PC-3 (cell line): ENCODE results near the gene STXBP1. TPM values are rescaled to one million over a fixed set of nuclear protein-coding genes. Genes with fewer than 3 reads are reported as not detected.

ENCODE experiments used
- ATAC-seq: fragments of 200-7000 bp; cut with Tn5 transposase; 2 replicates; pipeline ENCODE4 v1.9.1; 2020; ENCODE audit warnings: mild to moderate bottlenecking, moderate library complexity
- BruUV-seq: library from RNA; stranded (reverse); fragments of 400-500 nt; replicated peaks from 2 replicates; lab custom pipeline; 2021; lab: Mats Ljungman, UMichigan
- CTCF ChIA-PET: fragments of 300-600 bp; sonication (Branson Sonifier 250); formaldehyde crosslinking; loops from one replicate; lab custom pipeline; 2022; ENCODE audit warnings: antibody characterized with exemption; lab: Charles Lee
- POLR2A ChIA-PET: fragments of 300-600 bp; sonication (Branson Sonifier 250); formaldehyde crosslinking; loops from one replicate; lab custom pipeline; 2022; ENCODE audit warnings: antibody characterized with exemption; ENCODE audit not compliant: unreplicated experiment; lab: Charles Lee
- DNase-seq: peaks from one replicate; pipeline ENCODE4 v3.0.0-alpha.2; 2015
- H2AFZ ChIP-seq: fragments of 300-600 bp; sonication (generic); 2 replicates; pipeline ENCODE4 v1.6.0; 2016; ENCODE audit warnings: antibody characterized with exemption, low read length
- H3F3A ChIP-seq: fragments of 300-600 bp; sonication (generic); one replicate; pipeline ENCODE4 v1.6.0; 2017; ENCODE audit warnings: antibody characterized with exemption, low read length, control low read depth, mild to moderate bottlenecking; ENCODE audit not compliant: unreplicated experiment
- H3K27ac ChIP-seq: fragments of 300-600 bp; sonication (generic); 2 replicates; pipeline ENCODE4 v1.5.1; 2016; ENCODE audit warnings: mild to moderate bottlenecking, low read length
- H3K27me3 ChIP-seq: fragments of 300-600 bp; sonication (generic); 2 replicates; pipeline ENCODE4 v1.6.1; 2016; ENCODE audit warnings: low read length, mixed read lengths
- H3K36me3 ChIP-seq: fragments of 300-600 bp; sonication (generic); 2 replicates; pipeline ENCODE4 v1.6.1; 2016; ENCODE audit warnings: low read depth, mixed run types, low read length, mixed read lengths
- H3K4me1 ChIP-seq: fragments of 300-600 bp; sonication (generic); 2 replicates; pipeline ENCODE4 v1.5.1; 2016; ENCODE audit warnings: low read length; ENCODE audit not compliant: insufficient read depth
- H3K4me2 ChIP-seq: fragments of 300-600 bp; sonication (generic); 2 replicates; pipeline ENCODE4 v1.6.0; 2016; ENCODE audit warnings: low read length
- H3K4me3 ChIP-seq: fragments of 300-600 bp; sonication (generic); 2 replicates; pipeline ENCODE4 v1.5.1; 2016; ENCODE audit warnings: mild to moderate bottlenecking, low read length, mixed read lengths
- H3K79me2 ChIP-seq: fragments of 300-600 bp; sonication (generic); 2 replicates; pipeline ENCODE4 v1.6.1; 2017; ENCODE audit warnings: low read length, mixed read lengths
- H3K9ac ChIP-seq: fragments of 300-600 bp; sonication (generic); 2 replicates; pipeline ENCODE4 v1.6.0; 2016; ENCODE audit warnings: mild to moderate bottlenecking, low read length
- H3K9me2 ChIP-seq: fragments of 300-600 bp; sonication (generic); replicated peaks from 2 replicates; pipeline ENCODE4 v1.6.1; 2016; ENCODE audit warnings: mixed run types, low read length, mixed read lengths
- H3K9me3 ChIP-seq: fragments of 300-600 bp; sonication (generic); 2 replicates; pipeline ENCODE4 v1.6.1; 2016; ENCODE audit warnings: low read length, mixed read lengths
- H4K20me1 ChIP-seq: fragments of 300-600 bp; sonication (generic); 2 replicates; pipeline ENCODE4 v1.6.1; 2016; ENCODE audit warnings: low read length, mixed read lengths
- EZH2 ChIP-seq: fragments of 300-600 bp; sonication (generic); IDR thresholded peaks from one replicate; pipeline ENCODE4 v1.6.1; 2017; ENCODE audit warnings: antibody characterized with exemption, mild to moderate bottlenecking, low read length; ENCODE audit not compliant: unreplicated experiment
- EZH2phosphoT487 ChIP-seq: fragments of 300-600 bp; sonication (generic); IDR thresholded peaks from 2 replicates; pipeline ENCODE4 v1.6.1; 2018; ENCODE audit warnings: mild to moderate bottlenecking, antibody characterized with exemption, low read length, borderline replicate concordance
- intact Hi-C: fragments of 100-400 bp; cut with micrococcal nuclease; formaldehyde crosslinking; loops from 2 replicates; pipeline ENCODE4 v1.9.0; 2023
- total RNA-seq: library from RNA; depleted of rRNA; stranded (reverse); fragments of >200 nt; gene quantifications from 2 replicates; pipeline ENCODE4 v1.2.3, GENCODE V29; 2014
- TF ChIP-seq, protein P1 (sequence below): fragments of 300-600 bp; sonication (generic); conservative IDR thresholded peaks from 2 replicates; pipeline ENCODE4 v1.5.1; 2017; ENCODE audit warnings: antibody characterized with exemption, low read depth, mild to moderate bottlenecking, low read length

Gene STXBP1
- total RNA-seq, 1 experiment from 2014 or later = 9.1 TPM

DNA sequence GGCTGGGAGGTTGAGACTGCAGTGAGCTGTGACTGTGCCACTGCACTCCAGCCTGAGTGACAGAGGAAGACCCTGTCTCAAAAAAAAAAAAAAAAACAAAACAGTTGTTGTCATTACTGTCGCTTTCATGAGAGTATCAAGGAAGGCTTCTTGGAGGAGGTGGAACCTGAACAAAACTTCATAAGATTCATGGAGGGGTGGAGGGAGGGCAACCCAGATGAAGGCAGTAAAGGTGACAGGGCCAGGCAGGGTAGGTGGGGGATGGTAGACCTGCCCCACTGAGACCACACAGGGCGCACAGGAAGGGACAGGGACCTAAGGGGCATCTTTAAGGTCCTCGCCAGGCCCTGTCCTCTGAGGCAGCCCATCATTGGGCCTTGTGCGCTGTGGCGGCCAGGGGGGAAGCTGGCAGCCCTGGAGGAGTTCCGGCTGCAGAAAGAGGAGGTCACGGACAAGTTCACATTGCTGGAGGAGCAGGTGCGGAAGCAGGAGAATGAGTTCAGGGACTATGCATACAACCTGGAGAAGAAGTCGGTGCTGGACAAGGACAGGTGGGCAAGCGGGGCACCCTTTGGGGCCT lies 98.2 kb downstream of the STXBP1 start:
- DNase-seq = no peak
- Histone ChIP-seq H3K9me2 (no peaks in the 10 kb centered on the region), H3F3A (no peaks in the 10 kb centered on the region), H2AFZ (no peak overlapping the region), H3K4me1 (peaks cover 5% of the 10 kb centered on the region; the same call in 1 of the 2 replicates), H3K4me2 (no peak overlapping the region), H3K4me3 (no peak overlapping the region), H3K9ac (no peak overlapping the region), H3K36me3 (no peaks in the 10 kb centered on the region), H3K27me3 (no peaks in the 10 kb centered on the region), H3K79me2 (peaks cover 15% of the 10 kb centered on the region), H3K27ac (no peak overlapping the region), H4K20me1 (no peaks in the 10 kb centered on the region), H3K9me3 (no peaks in the 10 kb centered on the region)
- ChIA-PET CTCF (no interaction called here), POLR2A (no interaction called here)
- no peak for TF ChIP-seq EZH2phosphoT487
- no peak for TF ChIP-seq EZH2
- no peak for ATAC-seq
- no TSS peak for BruUV-seq
- intact Hi-C loops = no loop called here

DNA sequence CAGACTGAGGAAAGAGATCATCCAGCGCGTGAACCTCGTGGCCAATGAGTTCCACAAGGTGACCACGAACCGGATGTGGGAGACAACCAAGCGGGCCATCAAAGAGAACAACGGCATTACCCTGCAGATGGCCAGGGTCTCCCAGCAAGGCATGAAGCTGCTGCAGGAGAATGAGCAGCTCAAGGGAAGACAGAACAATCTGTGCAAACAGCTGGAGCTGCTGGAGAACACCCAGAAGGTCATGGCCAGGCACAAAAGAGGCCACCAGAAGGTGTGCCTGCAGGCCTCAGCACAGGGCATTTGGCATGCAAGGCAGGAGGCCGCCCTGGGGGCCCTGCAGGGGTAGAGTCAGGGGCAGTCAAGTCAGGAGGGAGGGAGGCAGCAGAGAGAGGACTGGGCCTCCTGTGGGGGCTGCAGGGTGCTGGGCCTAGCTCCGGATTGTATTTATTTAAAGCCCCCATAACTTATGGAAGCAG lies 99.2 kb downstream of the STXBP1 start:
- H3K36me3 ChIP-seq = no peaks in the 10 kb centered on the region
- H3F3A ChIP-seq = no peaks in the 10 kb centered on the region
- TF ChIP-seq EZH2phosphoT487 (no peak), EZH2 (no peak)
- TF ChIP-seq, protein P1, sequence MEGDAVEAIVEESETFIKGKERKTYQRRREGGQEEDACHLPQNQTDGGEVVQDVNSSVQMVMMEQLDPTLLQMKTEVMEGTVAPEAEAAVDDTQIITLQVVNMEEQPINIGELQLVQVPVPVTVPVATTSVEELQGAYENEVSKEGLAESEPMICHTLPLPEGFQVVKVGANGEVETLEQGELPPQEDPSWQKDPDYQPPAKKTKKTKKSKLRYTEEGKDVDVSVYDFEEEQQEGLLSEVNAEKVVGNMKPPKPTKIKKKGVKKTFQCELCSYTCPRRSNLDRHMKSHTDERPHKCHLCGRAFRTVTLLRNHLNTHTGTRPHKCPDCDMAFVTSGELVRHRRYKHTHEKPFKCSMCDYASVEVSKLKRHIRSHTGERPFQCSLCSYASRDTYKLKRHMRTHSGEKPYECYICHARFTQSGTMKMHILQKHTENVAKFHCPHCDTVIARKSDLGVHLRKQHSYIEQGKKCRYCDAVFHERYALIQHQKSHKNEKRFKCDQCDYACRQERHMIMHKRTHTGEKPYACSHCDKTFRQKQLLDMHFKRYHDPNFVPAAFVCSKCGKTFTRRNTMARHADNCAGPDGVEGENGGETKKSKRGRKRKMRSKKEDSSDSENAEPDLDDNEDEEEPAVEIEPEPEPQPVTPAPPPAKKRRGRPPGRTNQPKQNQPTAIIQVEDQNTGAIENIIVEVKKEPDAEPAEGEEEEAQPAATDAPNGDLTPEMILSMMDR = no peak
- no peaks in the 10 kb centered on the region for H3K27me3 ChIP-seq
- no peak overlapping the region for H3K4me3 ChIP-seq
- peaks cover 16% of the 10 kb centered on the region for H3K79me2 ChIP-seq
- ATAC-seq = no peak
- no peaks in the 10 kb centered on the region for H3K9me2 ChIP-seq
- no peak overlapping the region for H2AFZ ChIP-seq
- no peaks in the 10 kb centered on the region for H3K9me3 ChIP-seq
- intact Hi-C loops = no loop called here
- CTCF ChIA-PET = no interaction called here
- POLR2A ChIA-PET = no interaction called here
- H3K27ac ChIP-seq = no peak overlapping the region
- H3K4me2 ChIP-seq = no peak overlapping the region
- H3K9ac ChIP-seq = no peak overlapping the region
- BruUV-seq = no TSS peak
- no peaks in the 10 kb centered on the region for H4K20me1 ChIP-seq
- peaks cover 5% of the 10 kb centered on the region; the same call in 1 of the 2 replicates for H3K4me1 ChIP-seq
- no peak for DNase-seq

DNA sequence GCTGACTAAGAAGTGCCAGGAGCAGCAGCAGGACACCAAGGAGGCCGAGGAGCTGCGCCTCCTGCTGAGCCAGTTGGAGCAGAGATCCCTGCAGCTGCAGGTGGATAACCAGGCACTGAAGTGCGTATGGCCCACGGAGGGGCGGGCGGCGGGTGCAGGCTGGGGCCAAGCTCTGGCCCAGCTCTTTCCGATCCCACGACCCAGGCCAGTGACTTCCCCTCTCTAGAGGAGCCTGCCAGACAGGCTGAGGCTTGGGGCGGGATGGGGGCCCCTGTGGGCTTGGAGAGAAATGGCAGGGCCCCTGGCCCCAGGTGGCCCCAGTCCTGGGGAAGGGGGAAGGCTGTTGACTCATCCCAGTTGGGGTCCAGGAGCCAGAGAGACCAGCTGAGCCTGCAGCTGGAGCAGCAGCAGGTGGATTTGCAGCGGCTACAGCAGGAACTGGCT lies 99.8 kb downstream of the STXBP1 start:
- H3K4me1 ChIP-seq = peaks cover 5% of the 10 kb centered on the region; the same call in 1 of the 2 replicates
- TF ChIP-seq EZH2phosphoT487 (no peak), EZH2 (no peak)
- TF ChIP-seq, protein P1 = no peak
- no peak overlapping the region for H2AFZ ChIP-seq
- DNase-seq (no peak), ATAC-seq (no peak)
- no peaks in the 10 kb centered on the region for H3K27me3 ChIP-seq
- ChIA-PET CTCF (no interaction called here), POLR2A (no interaction called here)
- H3K9me2 ChIP-seq = no peaks in the 10 kb centered on the region
- intact Hi-C loops = no loop called here
- H3K4me3 ChIP-seq = no peak overlapping the region
- H3K27ac ChIP-seq = no peak overlapping the region
- H3K9me3 ChIP-seq = no peaks in the 10 kb centered on the region
- peaks cover 16% of the 10 kb centered on the region for H3K79me2 ChIP-seq
- H3K4me2 ChIP-seq = no peak overlapping the region
- no peaks in the 10 kb centered on the region for H3F3A ChIP-seq
- H3K36me3 ChIP-seq = no peaks in the 10 kb centered on the region
- H4K20me1 ChIP-seq = no peaks in the 10 kb centered on the region
- H3K9ac ChIP-seq = no peak overlapping the region
- no TSS peak for BruUV-seq
